HT1080 (cell line): ENCODE data around the gene IL17RD. TPM values are rescaled to one million over a fixed set of nuclear protein-coding genes. Genes with fewer than 3 reads are reported as not detected.

Source experiments
- total RNA-seq: library from RNA; depleted of rRNA; stranded (reverse); fragments of >200 nt; shearing (Covaris generic); gene quantifications from 2 replicates; pipeline ENCODE4 v1.2.3, GENCODE V29; 2014; rRNA removed

Gene IL17RD
- total RNA-seq, 1 experiment from 2014 or later, result 4.3 TPM

Other genes starting within 250 kb of the IL17RD start
- 0.80 and 1.6 TPM in 2 replicates for gene SPATA12, start 104.7 kb downstream of the IL17RD start, total RNA-seq
- gene HESX1, start 34.6 kb upstream of the IL17RD start, total RNA-seq, result 0.20 and 1.3 TPM in 2 replicates
- gene APPL1, start 62.4 kb upstream of the IL17RD start, total RNA-seq, result 44.9 and 46.1 TPM in 2 replicates
- gene ASB14, start 127.3 kb upstream of the IL17RD start, total RNA-seq, result 0.20 TPM in 1 of 2 replicates, not detected in the other